ENCODE measurements around the gene ZBTB17.

- TF ChIP-seq EP300 (IDR thresholded peaks at IDR 0.05) = no peak
- TF ChIP-seq CTCF (IDR thresholded peaks at IDR 0.05) = no peak
- peak in 3 of 4 donors; percentile 6 to 58 (median 20) for TF ChIP-seq POLR2AphosphoS5 (IDR thresholded peaks at IDR 0.05)
Observed at GRCh38 chr1:16012590-16013219, 36.8 kb upstream of the ZBTB17 start.

Measured in sigmoid colon (tissue), 4 donors.